ENCODE data around the gene SYTL3. TPM values are rescaled to one million over a fixed set of nuclear protein-coding genes. Genes with fewer than 3 reads are reported as not detected.

SYTL3 gene
- total and polyA plus RNA-seq, 7 donors, result 1.7 to 17.3 (median 4.1) TPM

- Histone ChIP-seq H3K27me3 (ENCODE audit: insufficient read depth in 3 of 3, low read length in 2 of 3) (no peaks in the 10 kb centered on the region), H3K4me3 (no peak overlapping the region), H3K9me3 (no peaks in the 10 kb centered on the region), H3K4me1 (no peaks in the 10 kb centered on the region), H3K36me3 (ENCODE audit: insufficient read depth in 1 of 2, low read depth in 1 of 2) (peaks cover 0 to 46% of the 10 kb centered on the region in 2 donors), H3K27ac (no peak overlapping the region)
- ATAC-seq (peak; percentile 45 to 58 (median 50)), DNase-seq (peak in 1 of 2 donors; percentile 35)
- TF ChIP-seq, protein P1, sequence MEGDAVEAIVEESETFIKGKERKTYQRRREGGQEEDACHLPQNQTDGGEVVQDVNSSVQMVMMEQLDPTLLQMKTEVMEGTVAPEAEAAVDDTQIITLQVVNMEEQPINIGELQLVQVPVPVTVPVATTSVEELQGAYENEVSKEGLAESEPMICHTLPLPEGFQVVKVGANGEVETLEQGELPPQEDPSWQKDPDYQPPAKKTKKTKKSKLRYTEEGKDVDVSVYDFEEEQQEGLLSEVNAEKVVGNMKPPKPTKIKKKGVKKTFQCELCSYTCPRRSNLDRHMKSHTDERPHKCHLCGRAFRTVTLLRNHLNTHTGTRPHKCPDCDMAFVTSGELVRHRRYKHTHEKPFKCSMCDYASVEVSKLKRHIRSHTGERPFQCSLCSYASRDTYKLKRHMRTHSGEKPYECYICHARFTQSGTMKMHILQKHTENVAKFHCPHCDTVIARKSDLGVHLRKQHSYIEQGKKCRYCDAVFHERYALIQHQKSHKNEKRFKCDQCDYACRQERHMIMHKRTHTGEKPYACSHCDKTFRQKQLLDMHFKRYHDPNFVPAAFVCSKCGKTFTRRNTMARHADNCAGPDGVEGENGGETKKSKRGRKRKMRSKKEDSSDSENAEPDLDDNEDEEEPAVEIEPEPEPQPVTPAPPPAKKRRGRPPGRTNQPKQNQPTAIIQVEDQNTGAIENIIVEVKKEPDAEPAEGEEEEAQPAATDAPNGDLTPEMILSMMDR (IDR thresholded peaks at IDR 0.05), result no peak
- WGBS, 3 donors, result 23 to 33% (median 28%) methylated on average over 9 of the region's 9 CpGs
- intact Hi-C loops (cut with DNase I), result no loop called here
These were observed 108.6 kb downstream of the SYTL3 start for GRCh38 chr6:158758451-158758860.

- Histone ChIP-seq H3K4me1 (no peaks in the 10 kb centered on the region), H3K27me3 (ENCODE audit: insufficient read depth in 3 of 3, low read length in 2 of 3) (no peaks in the 10 kb centered on the region), H3K9me3 (no peaks in the 10 kb centered on the region), H3K36me3 (ENCODE audit: insufficient read depth in 1 of 2, low read depth in 1 of 2) (peaks cover 0 to 51% of the 10 kb centered on the region in 2 donors), H3K4me3 (no peak overlapping the region), H3K27ac (no peak overlapping the region)
- intact Hi-C loops (cut with DNase I), result no loop called here
- DNase-seq (no peak), ATAC-seq (no peak)
- TF ChIP-seq, protein P1 (IDR thresholded peaks at IDR 0.05), result no peak
- WGBS, 3 donors, result 87 to 88% (median 88%) methylated on average over 18 of the region's 18 CpGs
These were observed 109.2 kb downstream of the SYTL3 start for GRCh38 chr6:158758941-158759479.

DNA sequence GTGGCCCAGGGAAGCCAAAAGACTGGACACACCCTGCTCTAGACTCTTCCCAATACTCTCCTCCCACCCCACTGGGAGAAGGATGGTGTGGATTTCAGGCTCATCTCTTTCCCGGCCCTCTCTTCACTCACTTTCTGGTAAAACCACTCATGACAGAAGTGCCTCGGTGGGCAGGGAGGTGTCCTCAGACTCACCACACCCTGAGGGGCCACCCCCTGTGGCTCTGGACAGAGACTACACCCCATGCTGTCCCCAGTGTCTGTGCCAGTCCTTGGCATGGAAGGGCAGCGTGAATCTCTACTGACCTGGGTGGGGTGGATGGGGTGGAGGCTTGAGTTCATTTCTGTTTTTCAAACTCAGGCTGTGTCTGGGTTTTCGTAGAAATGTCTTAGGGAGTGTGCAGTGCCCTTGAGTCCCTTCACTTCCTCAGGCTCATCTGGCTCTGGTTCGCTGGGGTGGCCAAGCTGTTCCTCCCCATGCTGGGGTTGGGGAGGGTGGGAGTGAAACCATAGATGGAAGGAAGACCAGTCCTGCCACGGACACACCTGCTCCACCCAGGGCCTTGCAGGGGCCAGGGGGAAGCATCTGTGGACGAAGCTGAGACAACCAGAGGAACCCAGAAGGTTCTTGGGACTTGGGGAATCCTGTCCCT, 110.2 kb downstream of the SYTL3 start:
- H3K9me3 ChIP-seq, result no peaks in the 10 kb centered on the region
- intact Hi-C loops (cut with DNase I), result no loop called here
- 81 to 86% (median 81%) methylated on average over 7 of the region's 7 CpGs for WGBS, 3 donors
- H3K27me3 ChIP-seq (ENCODE audit: insufficient read depth in 3 of 3, low read length in 2 of 3), result no peaks in the 10 kb centered on the region
- TF ChIP-seq, protein P1 (IDR thresholded peaks at IDR 0.05), result no peak
- H3K27ac ChIP-seq, result no peak overlapping the region
- no peak overlapping the region for H3K4me3 ChIP-seq
- no peaks in the 10 kb centered on the region for H3K4me1 ChIP-seq
- ATAC-seq (no peak), DNase-seq (no peak)
- H3K36me3 ChIP-seq (ENCODE audit: insufficient read depth in 1 of 2, low read depth in 1 of 2), result peaks cover 0 to 57% of the 10 kb centered on the region in 2 donors

DNA sequence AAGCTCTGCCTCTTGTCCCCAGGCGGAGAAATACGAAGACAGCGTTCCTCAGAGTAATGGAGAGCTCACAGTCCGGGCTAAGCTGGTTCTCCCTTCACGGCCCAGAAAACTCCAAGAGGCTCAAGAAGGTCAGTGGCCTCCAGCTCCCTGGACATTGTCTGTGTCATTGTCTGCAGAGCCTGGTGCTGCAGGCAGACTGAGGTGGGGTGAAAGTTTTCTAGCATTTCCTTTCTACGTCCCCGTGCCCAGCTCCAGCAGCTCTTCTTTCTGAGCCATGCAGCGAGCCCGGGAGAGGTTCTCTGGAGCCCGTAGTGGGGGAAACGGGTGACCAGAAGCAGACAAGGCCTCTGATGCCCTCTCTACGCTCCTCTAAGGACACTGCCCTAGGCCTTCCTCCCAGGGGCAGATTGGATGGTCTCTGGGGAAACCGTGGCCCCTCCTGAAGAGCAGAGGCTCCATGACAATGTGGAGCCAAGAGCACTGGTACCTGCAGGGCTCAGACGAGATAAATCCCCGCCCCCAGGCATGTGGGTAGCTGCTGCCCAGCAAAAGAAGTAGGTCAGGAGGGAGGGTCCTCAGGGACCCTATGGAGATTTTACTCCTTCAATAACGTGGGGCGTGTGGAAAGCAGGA, 110.9 kb downstream of the SYTL3 start:
- TF ChIP-seq, protein P1 (IDR thresholded peaks at IDR 0.05), result no peak
- H3K27me3 ChIP-seq (ENCODE audit: insufficient read depth in 3 of 3, low read length in 2 of 3), result no peaks in the 10 kb centered on the region
- H3K9me3 ChIP-seq, result no peaks in the 10 kb centered on the region
- H3K4me3 ChIP-seq, result no peak overlapping the region
- DNase-seq (no peak), ATAC-seq (no peak)
- peaks cover 0 to 58% of the 10 kb centered on the region in 2 donors for H3K36me3 ChIP-seq (ENCODE audit: insufficient read depth in 1 of 2, low read depth in 1 of 2)
- WGBS, 3 donors, result 80 to 87% (median 84%) methylated on average over 17 of the region's 17 CpGs
- no peaks in the 10 kb centered on the region for H3K4me1 ChIP-seq
- no peak overlapping the region for H3K27ac ChIP-seq
- intact Hi-C loops (cut with DNase I), result no loop called here

Measured in psoas muscle (tissue), 8 donors.